SK-N-SH (cell line): Measurements from ENCODE around the gene TSEN2. TPM values are rescaled to one million over a fixed set of nuclear protein-coding genes. Genes with fewer than 3 reads are reported as not detected.

ENCODE experiments used
- CTCF ChIA-PET: fragments of 300-600, 350-600 bp; formaldehyde crosslinking; extraction: SDS; loops from one replicate; lab custom pipeline; 2021; lab: Yijun Ruan, JAX
- POLR2A ChIA-PET: fragments of 350-600 bp; sonication (Branson Sonifier 250); formaldehyde crosslinking; extraction: SDS; loops from one replicate; lab custom pipeline; 2020; ENCODE audit warnings: antibody characterized with exemption, inconsistent platforms; lab: Yijun Ruan, JAX
- DNase-seq: peaks from one replicate; pipeline ENCODE4 v3.0.0; 2012
- H2AFZ ChIP-seq: fragments of 200-600 bp; sonication (generic); 2 replicates; pipeline ENCODE4 v1.8.1; 2016; ENCODE audit warnings: antibody characterized with exemption, mild to moderate bottlenecking, low read depth
- H3F3A ChIP-seq: fragments of 200-600 bp; sonication (generic); replicated peaks from 2 replicates; pipeline ENCODE3; 2016; ENCODE audit warnings: antibody characterized with exemption, mild to moderate bottlenecking; ENCODE audit not compliant: insufficient read depth
- H3K27ac ChIP-seq, 2 experiments: fragments of 200-500 bp in 1 of 2; fragments of 200-600 bp in 1 of 2; sonication (Bioruptor generic) in 1 of 2; sonication (generic), shearing (Covaris generic) in 1 of 2; 2 replicates each; pipeline versions ENCODE4 v1.5.1 to v1.6.1; 2014 to 2016; ENCODE audit warnings: low read depth in 2 of 2, inconsistent platforms in 1 of 2, low read length in 1 of 2, mild to moderate bottlenecking in 1 of 2, mixed read lengths in 1 of 2
- H3K27me3 ChIP-seq: fragments of 200-600 bp; sonication (generic), shearing (Covaris generic); 2 replicates; pipeline ENCODE4 v1.6.1; 2016; ENCODE audit warnings: mixed run types; ENCODE audit not compliant: insufficient read depth
- H3K36me3 ChIP-seq, 2 experiments: fragments of 200-500 bp in 1 of 2; fragments of 200-600 bp in 1 of 2; sonication (Bioruptor generic) in 1 of 2; sonication (generic) in 1 of 2; replicated peaks in 1 of 2; 2 replicates each; pipeline versions ENCODE3 to v1.5.1; 2014 to 2016; ENCODE audit warnings: low read length in 1 of 2, mild to moderate bottlenecking in 1 of 2; ENCODE audit not compliant: insufficient read depth in 2 of 2, control insufficient read depth in 1 of 2
- H3K4me1 ChIP-seq, 2 experiments: fragments of 200-500 bp in 1 of 2; fragments of 200-600 bp in 1 of 2; sonication (Bioruptor generic) in 1 of 2; sonication (generic), shearing (Covaris generic) in 1 of 2; 2 replicates each; pipeline versions ENCODE4 v1.5.1 to v1.6.1; 2014 to 2016; ENCODE audit warnings: low read depth in 1 of 2, low read length in 1 of 2, mixed run types in 1 of 2; ENCODE audit not compliant: insufficient read depth in 2 of 2, control insufficient read depth in 1 of 2
- H3K4me2 ChIP-seq: fragments of 200-600 bp; sonication (generic), shearing (Covaris generic); 2 replicates; pipeline ENCODE4 v1.6.1; 2017; ENCODE audit warnings: mixed run types
- H3K4me3 ChIP-seq, 2 experiments: fragments of 200-500 bp in 1 of 2; fragments of 200-600 bp in 1 of 2; sonication (Bioruptor generic) in 1 of 2; sonication (generic), shearing (Covaris generic) in 1 of 2; 2 replicates each; pipeline versions ENCODE4 v1.5.1 to v1.8.1; 2014 to 2016; ENCODE audit warnings: low read depth in 2 of 2, inconsistent platforms in 1 of 2, low read length in 1 of 2, mild to moderate bottlenecking in 1 of 2, mixed read lengths in 1 of 2, moderate library complexity in 1 of 2
- H3K79me2 ChIP-seq: fragments of 200-600 bp; sonication (generic); 2 replicates; pipeline ENCODE4 v1.8.1; 2017; ENCODE audit warnings: mild to moderate bottlenecking; ENCODE audit not compliant: insufficient read depth
- H3K9ac ChIP-seq: fragments of 200-600 bp; sonication (generic); 2 replicates; pipeline ENCODE4 v1.6.1; 2017; ENCODE audit warnings: mixed run types
- H3K9me2 ChIP-seq: fragments of 200-600 bp; sonication (generic); 2 replicates; pipeline ENCODE4 v1.6.1; 2017; ENCODE audit warnings: mixed run types
- H3K9me3 ChIP-seq: fragments of 200-600 bp; sonication (generic); 2 replicates; pipeline ENCODE4 v1.6.1; 2017; ENCODE audit warnings: mixed run types, mild to moderate bottlenecking, moderate library complexity
- H4K20me1 ChIP-seq: fragments of 200-600 bp; sonication (generic); 2 replicates; pipeline ENCODE4 v1.6.1; 2017; ENCODE audit warnings: mild to moderate bottlenecking, mixed run types; ENCODE audit not compliant: insufficient read depth
- CHD2 ChIP-seq: fragments of 150-350 bp; IDR thresholded peaks from 2 replicates; pipeline ENCODE4 v1.6.1; 2018; ENCODE audit warnings: low read length; ENCODE audit not compliant: partially characterized antibody
- EP300 ChIP-seq, 2 experiments: IDR thresholded peaks; 2 replicates each; pipeline versions ENCODE4 v1.4.0 to v1.6.1; 2012; ENCODE audit warnings: borderline replicate concordance in 1 of 2, low read depth in 1 of 2, low read length in 1 of 2
- EZH2phosphoT487 ChIP-seq: fragments of 200-600 bp; sonication (generic); IDR thresholded peaks from 2 replicates; pipeline ENCODE4 v1.6.1; 2017; ENCODE audit warnings: low read depth, mixed run types, mild to moderate bottlenecking, antibody characterized with exemption, moderate library complexity, borderline replicate concordance
- FOXJ3 ChIP-seq: sonication (generic); formaldehyde crosslinking; IDR thresholded peaks from 2 replicates; pipeline ENCODE4 v1.5.1; 2020; ENCODE audit warnings: mild to moderate bottlenecking, missing genetic modification reagents
- GATA2 ChIP-seq: sonication (generic); formaldehyde crosslinking; IDR thresholded peaks from 2 replicates; pipeline ENCODE4 v1.5.0; 2020; ENCODE audit warnings: mild to moderate bottlenecking, missing genetic modification reagents
- IRF3 ChIP-seq: fragments of 150-350 bp; IDR thresholded peaks from 2 replicates; pipeline ENCODE4 v1.6.1; 2016; ENCODE audit warnings: mild to moderate bottlenecking, low read depth, low read length
- JUND ChIP-seq: IDR thresholded peaks from 2 replicates; pipeline ENCODE4 v1.4.0; 2012
- MAX ChIP-seq: IDR thresholded peaks from 2 replicates; pipeline ENCODE4 v1.4.0; 2012; ENCODE audit warnings: low read depth
- MEF2A ChIP-seq: IDR thresholded peaks from 2 replicates; pipeline ENCODE4 v1.4.0; 2012; ENCODE audit warnings: low read depth, borderline replicate concordance
- MXI1 ChIP-seq: IDR thresholded peaks from 2 replicates; pipeline ENCODE4 v1.6.1; 2012; ENCODE audit warnings: mild to moderate bottlenecking, low read depth, low read length, improper control_type of control experiment
- NFIC ChIP-seq: IDR thresholded peaks from 2 replicates; pipeline ENCODE4 v1.4.0; 2012; ENCODE audit warnings: borderline replicate concordance
- RAD21 ChIP-seq: IDR thresholded peaks from 2 replicates; pipeline ENCODE4 v1.6.1; 2012; ENCODE audit warnings: mild to moderate bottlenecking, low read length
- RFX5 ChIP-seq: IDR thresholded peaks from 2 replicates; pipeline ENCODE4 v1.6.1; 2012; ENCODE audit warnings: mild to moderate bottlenecking, improper control_type of control experiment, low read length
- SIN3A ChIP-seq: IDR thresholded peaks from 2 replicates; pipeline ENCODE4 v1.6.1; 2012; ENCODE audit warnings: low read depth, mild to moderate bottlenecking, low read length, moderate library complexity, borderline replicate concordance
- TAF1 ChIP-seq: IDR thresholded peaks from 2 replicates; pipeline ENCODE4 v1.6.1; 2012; ENCODE audit warnings: low read depth, mild to moderate bottlenecking, low read length, moderate library complexity, borderline replicate concordance
- TCF12 ChIP-seq: IDR thresholded peaks from 2 replicates; pipeline ENCODE4 v1.4.0; 2012
- TEAD4 ChIP-seq: IDR thresholded peaks from 2 replicates; pipeline ENCODE4 v1.4.0; 2012; ENCODE audit warnings: mild to moderate bottlenecking, borderline replicate concordance; ENCODE audit not compliant: insufficient read depth
- USF1 ChIP-seq: IDR thresholded peaks from 2 replicates; pipeline ENCODE4 v1.4.0; 2012; ENCODE audit warnings: low read depth, borderline replicate concordance
- YY1 ChIP-seq: IDR thresholded peaks from 2 replicates; pipeline ENCODE4 v1.4.0; 2012; ENCODE audit warnings: low read depth, mild to moderate bottlenecking
- WGBS: methylation state at CpG from one replicate; pipeline ENCODE4 v1.1.6; 2017; ENCODE audit warnings: low lambda C conversion rate; 5-methylcytosine and 5-hydroxymethylcytosine counted together
- polyA plus RNA-seq, 3 experiments: library from polyadenylated mRNA; depleted of rRNA; stranded (reverse); fragments of >200 nt; gene quantifications; 2 replicates each; pipeline ENCODE4 v1.2.3, GENCODE V29; 2012
- TF ChIP-seq, protein P1 (sequence below): IDR thresholded peaks from 2 replicates; pipeline ENCODE4 v1.4.0; 2012; ENCODE audit warnings: low read depth, borderline replicate concordance
- TF ChIP-seq, protein P2 (sequence below): IDR thresholded peaks from 2 replicates; pipeline ENCODE4; 2012

Gene TSEN2
- polyA plus RNA-seq, 1 of the 3 experiments (the other 2 are of a cell fraction): 13.0 TPM

GRCh38 chr3:12483872-12484197 is 445 bp upstream of the TSEN2 start:
- H3K4me1 ChIP-seq: peaks cover 11 to 18% of the 10 kb centered on the region in 2 experiments; a peak in 1 of 4 replicates
- POLR2A ChIA-PET: interaction anchor here (0.7 kb wide), 1 partner anchor 23 kb away, joined by 3 read pairs; no protein-coding TSS in a partner anchor
- H2AFZ ChIP-seq: peak overlapping the region; percentile 90
- peak overlapping the region; percentile 96 for H3K4me2 ChIP-seq
- no peaks in the 10 kb centered on the region for H3K27me3 ChIP-seq
- no peak for TF ChIP-seq TCF12
- no peak for TF ChIP-seq NFIC
- no peak for TF ChIP-seq MAX
- no peak for TF ChIP-seq IRF3
- no peak for TF ChIP-seq YY1
- no peak for TF ChIP-seq MXI1
- TF ChIP-seq RFX5: no peak
- no peaks in the 10 kb centered on the region for H3K9me3 ChIP-seq
- peaks cover 3% of the 10 kb centered on the region for H3F3A ChIP-seq
- peak overlapping the region in 1 of 2 experiments; percentile 82; a peak in 2 of 4 replicates for H3K27ac ChIP-seq
- DNase-seq: no peak
- H3K4me3 ChIP-seq: peak overlapping the region; percentile 96 to 99
- H3K79me2 ChIP-seq: peaks cover 31% of the 10 kb centered on the region
- WGBS: 9% methylated on average over 10 of the region's 10 CpGs
- peaks cover 8 to 9% of the 10 kb centered on the region in 2 experiments for H3K36me3 ChIP-seq
- H4K20me1 ChIP-seq: no peaks in the 10 kb centered on the region
- no peaks in the 10 kb centered on the region for H3K9me2 ChIP-seq
- CTCF ChIA-PET: interaction anchor here (0.7 to 4.8 kb wide), 9 partner anchors 20 to 584 kb away, joined by 3 to 29 read pairs (median 3); no protein-coding TSS in a partner anchor
- H3K9ac ChIP-seq: peak overlapping the region; percentile 32; the same call in 1 of the 2 replicates

DNA sequence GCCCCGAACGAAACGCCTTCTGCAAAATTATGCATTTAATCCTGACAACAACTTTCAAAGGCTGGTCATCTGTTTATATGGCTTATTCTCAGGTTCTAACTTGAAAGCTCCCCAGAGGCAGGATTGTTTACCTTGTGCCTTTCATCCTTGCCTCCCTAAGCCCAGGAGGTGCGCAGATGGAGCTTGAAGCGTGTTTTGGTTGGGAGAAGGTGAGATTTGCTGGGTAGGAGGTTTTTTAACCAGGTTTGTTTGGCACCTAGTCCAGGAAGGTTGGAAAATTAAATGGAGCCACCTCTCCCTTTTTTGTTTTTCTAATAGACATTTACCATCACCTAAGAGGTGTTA is 675 bp downstream of the TSEN2 start:
- H3K79me2 ChIP-seq: peaks cover 31% of the 10 kb centered on the region
- H3K4me2 ChIP-seq: peak overlapping the region; percentile 96
- H3K9ac ChIP-seq: peak overlapping the region; percentile 79
- TF ChIP-seq CHD2: no peak
- TF ChIP-seq JUND: no peak
- no peak for TF ChIP-seq TAF1
- TF ChIP-seq, protein P1, sequence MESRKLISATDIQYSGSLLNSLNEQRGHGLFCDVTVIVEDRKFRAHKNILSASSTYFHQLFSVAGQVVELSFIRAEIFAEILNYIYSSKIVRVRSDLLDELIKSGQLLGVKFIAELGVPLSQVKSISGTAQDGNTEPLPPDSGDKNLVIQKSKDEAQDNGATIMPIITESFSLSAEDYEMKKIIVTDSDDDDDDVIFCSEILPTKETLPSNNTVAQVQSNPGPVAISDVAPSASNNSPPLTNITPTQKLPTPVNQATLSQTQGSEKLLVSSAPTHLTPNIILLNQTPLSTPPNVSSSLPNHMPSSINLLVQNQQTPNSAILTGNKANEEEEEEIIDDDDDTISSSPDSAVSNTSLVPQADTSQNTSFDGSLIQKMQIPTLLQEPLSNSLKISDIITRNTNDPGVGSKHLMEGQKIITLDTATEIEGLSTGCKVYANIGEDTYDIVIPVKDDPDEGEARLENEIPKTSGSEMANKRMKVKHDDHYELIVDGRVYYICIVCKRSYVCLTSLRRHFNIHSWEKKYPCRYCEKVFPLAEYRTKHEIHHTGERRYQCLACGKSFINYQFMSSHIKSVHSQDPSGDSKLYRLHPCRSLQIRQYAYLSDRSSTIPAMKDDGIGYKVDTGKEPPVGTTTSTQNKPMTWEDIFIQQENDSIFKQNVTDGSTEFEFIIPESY: no peak
- TF ChIP-seq EZH2phosphoT487: no peak
- no peak for TF ChIP-seq GATA2 (CRISPR knock-in tag)
- no peak for TF ChIP-seq TEAD4
- TF ChIP-seq FOXJ3 (CRISPR knock-in tag): no peak
- TF ChIP-seq MXI1: no peak; the same call in 1 of the 2 replicates
- no peak for TF ChIP-seq SIN3A
- TF ChIP-seq, protein P2, sequence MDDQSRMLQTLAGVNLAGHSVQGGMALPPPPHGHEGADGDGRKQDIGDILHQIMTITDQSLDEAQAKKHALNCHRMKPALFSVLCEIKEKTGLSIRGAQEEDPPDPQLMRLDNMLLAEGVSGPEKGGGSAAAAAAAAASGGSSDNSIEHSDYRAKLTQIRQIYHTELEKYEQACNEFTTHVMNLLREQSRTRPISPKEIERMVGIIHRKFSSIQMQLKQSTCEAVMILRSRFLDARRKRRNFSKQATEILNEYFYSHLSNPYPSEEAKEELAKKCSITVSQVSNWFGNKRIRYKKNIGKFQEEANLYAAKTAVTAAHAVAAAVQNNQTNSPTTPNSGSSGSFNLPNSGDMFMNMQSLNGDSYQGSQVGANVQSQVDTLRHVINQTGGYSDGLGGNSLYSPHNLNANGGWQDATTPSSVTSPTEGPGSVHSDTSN: no peak
- no peak for TF ChIP-seq RFX5
- TF ChIP-seq RAD21: no peak
- no peak for TF ChIP-seq USF1
- no peak for TF ChIP-seq MEF2A
- TF ChIP-seq EP300 (IDR thresholded peaks at IDR 0.05; ENCODE audit: borderline replicate concordance in 1 of 2, low read depth in 1 of 2, low read length in 1 of 2): no peak
- peaks cover 15 to 16% of the 10 kb centered on the region in 2 experiments for H3K36me3 ChIP-seq
- H3K4me1 ChIP-seq: peaks cover 11 to 18% of the 10 kb centered on the region in 2 experiments; a peak in 1 of 4 replicates
- POLR2A ChIA-PET: interaction anchor here (1.0 kb wide), 1 partner anchor 69 kb away, joined by 3 read pairs; no protein-coding TSS in a partner anchor
- WGBS: 1% methylated on average over 5 of the region's 5 CpGs
- no peak for DNase-seq
- no peaks in the 10 kb centered on the region for H3K27me3 ChIP-seq
- peak overlapping the region; percentile 80 for H2AFZ ChIP-seq
- H3K9me3 ChIP-seq: no peaks in the 10 kb centered on the region
- H3F3A ChIP-seq: peaks cover 3% of the 10 kb centered on the region
- peak overlapping the region; percentile 96 to 99 for H3K4me3 ChIP-seq
- CTCF ChIA-PET: interaction anchor here (1.2 to 4.8 kb wide), 3 partner anchors 52 to 349 kb away, joined by 3 to 29 read pairs (median 8); no protein-coding TSS in a partner anchor
- no peaks in the 10 kb centered on the region for H4K20me1 ChIP-seq
- H3K27ac ChIP-seq: peak overlapping the region in 1 of 2 experiments; percentile 84; a peak in 2 of 4 replicates
- H3K9me2 ChIP-seq: no peaks in the 10 kb centered on the region
